HepG2 (cell line): ENCODE measurements around the gene NTM.

Experiments
- ATF4 ChIP-seq, 2 experiments: fragments of 450-650 bp in 1 of 2; sonication (generic) in 1 of 2; formaldehyde crosslinking; IDR thresholded peaks; 2 replicates each; pipeline versions ENCODE4 v1.5.0 to v1.8.0; 2020 to 2022; ENCODE audit warnings: mild to moderate bottlenecking in 1 of 2, missing genetic modification reagents in 1 of 2
- EZH2 ChIP-seq: conservative IDR thresholded peaks from 2 replicates; pipeline ENCODE4 v1.6.1; 2012; ENCODE audit warnings: mild to moderate bottlenecking, low read depth, low read length, moderate library complexity
- KAT2B ChIP-seq: fragments of 150-350 bp; IDR thresholded peaks from 2 replicates; pipeline ENCODE4 v1.6.1; 2014; ENCODE audit warnings: low read depth, low read length, borderline replicate concordance
- ZNF496 ChIP-seq: sonication (generic); formaldehyde crosslinking; IDR thresholded peaks from 2 replicates; pipeline ENCODE4 v1.8.1; 2023; ENCODE audit warnings: mild to moderate bottlenecking, moderate library complexity, missing genetic modification reagents; ENCODE audit not compliant: insufficient replicate concordance

GRCh38 chr11:131606811-131607335 lies 236.5 kb downstream of the NTM start:
- TF ChIP-seq KAT2B (no peak), ZNF496 (no peak), EZH2 (no peak), ATF4 (CRISPR knock-in tag; IDR thresholded peaks at IDR 0.05) (no peak)
